Smooth muscle cell (in vitro differentiated cells): ENCODE results near the gene IL17REL. TPM values are rescaled to one million over a fixed set of nuclear protein-coding genes. Genes with fewer than 3 reads are reported as not detected.

Source experiments
- DNase-seq: peaks from one replicate; lab custom pipeline; 2025; ENCODE audit not compliant: unreplicated experiment; lab: John Stamatoyannopoulos, UW
- H2AFZ ChIP-seq: fragments of 200-600 bp; sonication (generic); 2 replicates; pipeline ENCODE4 v1.6.0; 2016; ENCODE audit warnings: antibody characterized with exemption, low read depth, mild to moderate bottlenecking
- H3F3A ChIP-seq: fragments of 200-600 bp; sonication (generic); 2 replicates; pipeline ENCODE4 v1.6.0; 2017; ENCODE audit warnings: antibody characterized with exemption, low read depth
- H3K27ac ChIP-seq: fragments of 200-600 bp; sonication (generic); 2 replicates; pipeline ENCODE4 v1.5.1; 2016; ENCODE audit warnings: low read depth, mild to moderate bottlenecking
- H3K27me3 ChIP-seq: fragments of 200-600 bp; sonication (generic); 2 replicates; pipeline ENCODE4 v1.6.1; 2016; ENCODE audit warnings: low read depth, mild to moderate bottlenecking
- H3K36me3 ChIP-seq: fragments of 200-600 bp; sonication (generic); 2 replicates; pipeline ENCODE4 v1.5.1; 2016; ENCODE audit warnings: low read depth
- H3K4me1 ChIP-seq: fragments of 200-600 bp; sonication (generic); 2 replicates; pipeline ENCODE4 v1.5.1; 2016; ENCODE audit warnings: low read depth
- H3K4me2 ChIP-seq: fragments of 200-600 bp; sonication (generic); 2 replicates; pipeline ENCODE4 v1.6.0; 2016; ENCODE audit warnings: mild to moderate bottlenecking
- H3K4me3 ChIP-seq: fragments of 200-600 bp; sonication (generic); 2 replicates; pipeline ENCODE4 v1.5.1; 2016; ENCODE audit warnings: mild to moderate bottlenecking
- H3K79me2 ChIP-seq: fragments of 200-600 bp; sonication (generic); 2 replicates; pipeline ENCODE4 v1.6.0; 2016; ENCODE audit warnings: low read depth, mild to moderate bottlenecking
- H3K9ac ChIP-seq: fragments of 200-600 bp; sonication (generic); 2 replicates; pipeline ENCODE4 v1.6.0; 2016; ENCODE audit warnings: low read depth
- H3K9me3 ChIP-seq: fragments of 200-600 bp; sonication (generic); replicated peaks from 2 replicates; pipeline ENCODE4 v1.5.1; 2016; ENCODE audit warnings: low read depth
- H4K20me1 ChIP-seq: fragments of 200-600 bp; sonication (generic); 2 replicates; pipeline ENCODE4 v1.6.0; 2016; ENCODE audit warnings: low read depth
- CTCF ChIP-seq: fragments of 200-600 bp; sonication (generic); IDR thresholded peaks from 2 replicates; pipeline ENCODE4 v1.5.1; 2017; ENCODE audit warnings: borderline replicate concordance, mild to moderate bottlenecking, antibody characterized with exemption; ENCODE audit not compliant: insufficient read depth, poor library complexity, severe bottlenecking
- WGBS: methylation state at CpG from one replicate; pipeline ENCODE4 v1.1.7; 2016; ENCODE audit warnings: low lambda C conversion rate; 5-methylcytosine and 5-hydroxymethylcytosine counted together
- polyA plus RNA-seq: library from polyadenylated mRNA; unstranded; fragments of >200 nt; fragmentation: Nextera tagmentation; extraction: Ambion mirVana; gene quantifications from 2 replicates; pipeline ENCODE4 v1.2.1, GENCODE V29; 2016
- total RNA-seq: library from RNA; depleted of rRNA; stranded (reverse); fragments of >200 nt; gene quantifications from 2 replicates; pipeline ENCODE4 v1.2.3, GENCODE V29; 2014

Gene IL17REL
- total and polyA plus RNA-seq, 2 experiments from 2014 or later, result 0.04 TPM; not detected in 1

GRCh38 chr22:49961005-49961600 lies 51.5 kb downstream of the IL17REL start:
- 1% methylated on average over 35 of the region's 84 CpGs for WGBS
- TF ChIP-seq CTCF, result no peak
- no peak for DNase-seq
- Histone ChIP-seq H3K4me2 (peak overlapping the region; percentile 98), H3K9ac (peak overlapping the region; percentile 96), H4K20me1 (peaks cover 44% of the 10 kb centered on the region), H3K9me3 (no peaks in the 10 kb centered on the region), H3F3A (no peaks in the 10 kb centered on the region), H3K79me2 (peaks cover 33% of the 10 kb centered on the region), H2AFZ (no peak overlapping the region), H3K4me1 (peaks cover 8% of the 10 kb centered on the region), H3K27ac (peak overlapping the region; percentile 96), H3K36me3 (no peaks in the 10 kb centered on the region), H3K4me3 (peak overlapping the region; percentile 63), H3K27me3 (no peaks in the 10 kb centered on the region)

GRCh38 chr22:49960159-49961004 lies 52.2 kb downstream of the IL17REL start, which contains the start of gene PIM3:
TSS of gene PIM3 (plus strand) at chr22:49960772. CDS start at chr22:49960948, 176 bp downstream.
- Histone ChIP-seq H3K27ac (peak within 1 kb of the TSS; percentile 96), H4K20me1 (peaks cover 41% of the 10 kb centered on the region), H3K9me3 (no peaks in the 10 kb centered on the region), H3K4me1 (peaks cover 8% of the 10 kb centered on the region), H3K27me3 (no peaks in the 10 kb centered on the region), H2AFZ (no peak within 1 kb of the TSS), H3K9ac (peak within 1 kb of the TSS; percentile 96), H3K4me3 (peak within 1 kb of the TSS; percentile 63), H3K4me2 (peak within 1 kb of the TSS; percentile 98), H3K36me3 (no peaks in the 10 kb centered on the region), H3F3A (no peaks in the 10 kb centered on the region), H3K79me2 (peaks cover 33% of the 10 kb centered on the region)
- DNase-seq, result peak; percentile 73
- no peak for TF ChIP-seq CTCF
- WGBS, result 1% methylated on average over 81 of the region's 137 CpGs

GRCh38 chr22:49959782-49960158 lies 52.8 kb downstream of the IL17REL start:
- H3K36me3 ChIP-seq, result no peaks in the 10 kb centered on the region
- no peak for DNase-seq
- no peak for TF ChIP-seq CTCF
- H3K9me3 ChIP-seq, result no peaks in the 10 kb centered on the region
- no peak overlapping the region for H2AFZ ChIP-seq
- H4K20me1 ChIP-seq, result peaks cover 35% of the 10 kb centered on the region
- H3K4me1 ChIP-seq, result peaks cover 8% of the 10 kb centered on the region
- 20% methylated on average over 21 of the region's 21 CpGs for WGBS
- H3K4me3 ChIP-seq, result peak overlapping the region; percentile 63
- H3K27ac ChIP-seq, result peak overlapping the region; percentile 82
- peaks cover 33% of the 10 kb centered on the region for H3K79me2 ChIP-seq
- no peaks in the 10 kb centered on the region for H3F3A ChIP-seq
- H3K9ac ChIP-seq, result no peak overlapping the region
- H3K4me2 ChIP-seq, result peak overlapping the region; percentile 89
- H3K27me3 ChIP-seq, result no peaks in the 10 kb centered on the region
